GM18499 (cell line): Measurements from ENCODE around the gene CEP57L1.
"Not testable (repeated sequence)": the region's sequence is repeated elsewhere in the genome, so short reads cannot be mapped to it uniquely, and the experiment has no call there.

Experiments used
- ATAC-seq: cut with Tn5 transposase; IDR thresholded peaks from one replicate; pipeline ENCODE4 v1.9.1; 2021; ENCODE audit warnings: moderate number of reproducible peaks; ENCODE audit not compliant: insufficient read depth, unreplicated experiment

The CEP57L1 gene

GRCh38 chr6:109073344-109074132 is 21.8 kb upstream of the CEP57L1 start:
- no peak for ATAC-seq

DNA sequence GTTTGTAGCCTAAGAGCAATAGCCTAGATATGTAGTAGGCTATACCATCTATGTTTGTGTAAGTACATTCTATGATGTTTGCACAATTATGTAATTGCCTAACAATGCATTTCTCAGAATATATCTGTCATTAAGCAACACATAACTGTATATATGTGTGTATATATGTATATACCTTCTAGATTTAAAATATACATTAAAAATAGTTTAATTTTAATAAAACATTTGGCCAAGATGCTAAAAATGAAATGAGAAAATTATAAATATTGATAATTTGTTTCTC is 21.2 kb upstream of the CEP57L1 start:
- ATAC-seq, result no peak

DNA sequence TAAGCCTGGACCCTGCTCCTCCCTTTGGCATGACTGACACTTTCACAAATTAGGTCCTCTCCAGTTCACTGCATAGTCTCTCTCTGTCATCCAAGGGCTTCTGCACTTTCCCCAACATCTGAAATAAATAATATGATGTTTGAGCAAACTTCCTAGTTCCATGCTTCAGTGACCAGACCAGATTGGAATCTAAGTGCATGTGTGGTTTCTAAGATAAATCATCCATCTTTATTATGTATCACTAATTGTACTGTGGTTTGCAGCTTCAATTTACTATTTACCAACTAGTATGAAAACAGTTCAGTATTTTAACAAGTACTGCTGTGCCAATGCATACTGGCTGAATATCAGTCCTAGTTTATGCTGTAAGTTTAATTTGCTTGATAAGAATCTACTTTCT is 19.4 kb upstream of the CEP57L1 start:
- ATAC-seq, result no peak

DNA sequence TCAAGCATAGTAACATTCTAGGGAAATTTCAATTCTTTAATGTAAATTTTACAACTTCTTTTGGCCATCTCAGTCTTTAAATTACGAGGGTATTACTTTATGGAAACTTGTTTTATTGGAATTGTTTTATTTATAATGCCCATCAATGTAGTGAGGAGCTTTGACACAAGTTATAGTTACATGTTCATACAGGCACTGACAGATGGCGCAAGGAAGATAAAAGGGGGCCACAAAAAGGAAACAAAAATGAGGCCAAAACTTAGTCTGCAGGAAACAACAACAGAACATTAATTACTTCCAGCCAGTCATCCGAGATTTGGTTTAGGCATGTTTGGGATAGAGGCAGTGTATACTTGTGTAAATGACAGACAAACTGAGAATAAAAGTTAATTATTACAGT is 18.9 kb upstream of the CEP57L1 start:
- ATAC-seq, result no peak

GRCh38 chr6:109079981-109080380 is 15.3 kb upstream of the CEP57L1 start:
- ATAC-seq, result no peak

- no peak for ATAC-seq
These were observed 14.3 kb upstream of the CEP57L1 start for GRCh38 chr6:109081026-109081425.

- ATAC-seq, result no peak
These were observed 13.7 kb upstream of the CEP57L1 start for GRCh38 chr6:109081516-109082187.

DNA sequence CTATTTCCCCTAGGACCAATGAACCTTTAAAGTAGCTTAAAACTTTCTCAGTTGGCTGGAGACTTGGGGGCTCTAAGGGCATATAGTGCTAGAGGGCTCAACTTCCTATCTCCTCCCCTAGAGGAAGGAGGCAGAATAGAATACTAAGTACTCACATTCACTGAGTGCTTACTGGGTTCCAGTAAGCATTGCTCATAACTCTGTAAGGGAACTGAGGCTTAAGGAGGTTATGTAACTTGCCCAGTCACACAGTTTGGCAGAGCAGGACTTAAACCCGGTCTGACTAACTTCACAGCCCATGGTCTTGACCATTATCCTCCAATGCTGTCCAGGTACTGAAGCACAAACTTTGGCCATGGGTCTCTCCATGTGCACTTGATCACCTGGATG is 13.1 kb upstream of the CEP57L1 start:
- ATAC-seq, result no peak

DNA sequence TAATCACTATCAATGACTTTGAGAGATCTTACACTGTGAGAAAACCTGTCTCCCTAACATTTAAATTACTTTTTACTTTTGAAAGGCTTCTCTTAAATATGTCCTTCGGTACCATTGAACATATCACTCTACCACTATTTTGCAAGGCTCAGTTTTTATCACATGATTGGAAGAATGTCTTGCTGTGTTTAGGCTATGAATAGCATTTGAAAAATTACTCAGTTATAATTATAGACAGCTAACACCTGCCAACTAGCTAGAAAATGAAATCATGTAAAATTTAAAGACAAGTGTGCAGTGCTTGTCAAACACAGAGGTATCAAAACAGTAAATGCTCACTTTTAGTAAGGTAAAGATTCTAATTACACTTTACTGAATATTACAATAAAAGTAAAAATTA is 11.7 kb upstream of the CEP57L1 start:
- no peak for ATAC-seq

DNA sequence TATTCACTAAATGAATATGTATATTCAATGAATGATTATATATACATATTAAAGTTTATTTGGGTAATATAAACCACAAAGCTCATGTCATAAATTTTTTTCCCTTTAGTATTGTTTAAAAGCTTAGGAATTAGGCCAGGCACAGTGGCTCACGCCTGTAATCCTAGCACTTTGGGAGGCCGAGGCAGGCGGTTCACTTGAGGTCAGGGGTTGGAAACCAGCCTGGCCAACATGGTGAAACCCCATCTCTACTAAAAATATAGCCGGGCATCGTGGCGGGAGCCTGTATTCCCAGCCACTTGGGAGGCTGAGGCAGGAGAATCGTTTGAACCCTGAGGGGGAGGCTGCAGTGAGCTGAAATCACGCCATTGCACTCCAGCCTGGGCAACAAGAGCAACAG is 11.2 kb upstream of the CEP57L1 start:
- not testable (repeated sequence) for ATAC-seq

- no peak for ATAC-seq
These were observed 7.5 kb upstream of the CEP57L1 start for GRCh38 chr6:109087661-109088264.

- no peak for ATAC-seq
These were observed 6.3 kb upstream of the CEP57L1 start for GRCh38 chr6:109088995-109089394.

DNA sequence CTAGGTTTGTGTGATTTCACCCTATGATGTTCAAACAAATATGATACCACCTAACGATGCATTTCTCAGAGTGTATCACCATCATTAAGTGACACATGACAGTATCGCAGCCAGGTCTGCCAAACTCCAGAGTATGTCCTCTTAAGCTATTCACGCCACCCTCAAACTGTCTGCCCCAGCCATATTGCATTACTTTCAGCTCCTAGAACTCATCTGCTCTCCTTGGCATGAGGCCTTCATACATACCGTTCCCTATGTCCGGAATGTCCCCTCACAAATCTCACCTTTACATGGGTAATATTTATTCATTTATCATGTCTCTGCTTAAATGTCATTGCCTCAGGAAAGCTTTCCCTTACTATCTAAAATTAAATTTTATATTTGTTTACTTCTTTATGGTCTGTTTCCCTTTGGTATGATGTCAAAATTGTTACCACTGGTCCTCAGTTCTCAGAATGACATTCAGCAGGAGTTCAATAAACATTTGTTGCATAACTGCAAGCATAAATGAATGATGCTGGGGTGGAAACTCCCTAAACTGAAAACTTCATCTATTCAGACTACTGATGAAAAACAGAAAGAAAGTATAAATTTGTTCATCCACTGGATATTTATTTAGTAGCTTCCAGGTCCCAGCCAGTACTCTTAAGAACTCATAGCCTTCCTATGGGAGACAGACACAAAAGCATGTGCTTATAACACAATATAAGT is 3.8 kb upstream of the CEP57L1 start:
- ATAC-seq, result no peak

DNA sequence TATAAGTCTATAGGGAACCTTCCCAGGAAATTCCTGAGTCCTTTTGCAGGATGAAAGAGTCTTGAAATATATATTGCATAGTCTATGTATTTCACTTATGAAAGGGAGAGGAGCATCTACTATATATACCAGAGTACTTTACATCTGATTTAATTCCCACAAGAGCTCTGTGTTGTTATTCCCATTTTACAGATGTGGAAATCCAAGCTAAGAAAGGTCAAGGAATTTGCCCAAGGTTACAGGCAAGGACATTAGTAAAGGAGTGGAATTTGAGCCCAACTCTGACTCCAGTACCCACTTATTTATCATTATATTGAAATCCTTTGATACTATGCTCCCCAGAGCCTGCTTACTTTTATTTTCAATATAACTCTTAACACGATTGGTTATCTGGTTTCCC is 3.2 kb upstream of the CEP57L1 start:
- no peak for ATAC-seq

DNA sequence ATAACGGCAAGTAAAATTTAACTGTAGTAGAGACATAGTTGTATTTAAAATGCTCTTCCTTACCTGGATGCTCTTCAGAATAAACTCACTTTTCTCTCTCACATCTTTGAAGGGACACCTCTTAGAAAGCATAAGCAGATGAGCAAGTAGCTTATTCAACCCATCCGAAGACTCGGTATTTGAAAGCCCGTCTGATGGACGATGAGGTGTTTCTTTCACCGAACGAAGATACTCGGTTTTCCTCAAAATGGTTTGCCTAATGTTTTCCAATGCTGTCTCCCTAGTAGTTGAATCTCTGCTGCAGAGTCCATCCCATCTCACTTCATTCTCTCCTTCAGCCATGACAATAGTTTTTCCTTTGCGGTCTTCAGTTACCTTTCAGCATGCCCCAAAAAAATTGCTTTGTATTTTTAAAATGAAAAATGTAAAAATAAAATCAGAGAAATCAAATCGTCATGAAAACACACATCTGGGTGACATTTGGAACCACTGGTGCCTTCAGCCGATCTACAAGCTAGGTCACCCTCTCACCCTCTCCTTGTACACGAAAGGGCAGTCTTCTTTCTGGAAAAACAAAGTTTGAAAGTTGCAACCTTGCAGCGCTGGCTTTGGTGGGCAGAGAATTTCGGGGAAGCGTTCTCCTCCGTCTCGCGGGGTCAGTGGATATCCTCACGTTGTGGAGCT is 1.4 kb upstream of the CEP57L1 start:
- no peak for ATAC-seq

DNA sequence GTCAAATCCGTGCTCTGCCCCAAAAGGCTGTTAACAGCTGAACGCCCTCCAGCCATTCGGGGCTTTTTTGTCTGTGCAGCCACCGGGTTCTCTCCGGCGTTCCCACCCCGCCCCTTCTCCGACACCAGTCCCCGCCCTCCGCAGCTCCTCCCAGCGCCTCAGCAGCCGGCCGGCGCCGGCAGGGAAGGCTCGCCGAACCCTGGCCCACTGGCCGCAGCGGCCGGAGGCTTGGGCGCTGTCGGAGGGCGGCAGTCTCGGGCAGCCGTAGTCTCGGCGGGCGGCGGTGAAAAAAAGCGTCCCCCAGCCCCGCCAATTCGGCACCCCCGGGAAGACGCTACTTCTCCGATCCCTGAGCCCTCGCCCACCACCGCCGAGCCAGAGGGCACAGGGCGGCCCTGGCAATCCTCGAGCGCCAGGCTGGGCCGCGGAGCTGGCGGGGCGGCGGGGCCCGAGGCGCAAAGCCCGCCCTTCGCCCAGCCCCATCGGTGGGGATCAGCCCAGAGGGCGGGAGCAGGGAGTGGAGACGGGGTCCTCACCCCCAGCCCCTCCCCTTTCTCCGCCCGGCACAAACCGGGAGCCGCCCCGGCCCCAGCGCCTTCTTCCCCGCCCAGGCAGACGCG is 781 bp upstream of the CEP57L1 start, which contains the start of gene SESN1:
TSS of gene SESN1 (minus strand) at position 431 of the 620 bp plus-strand sequence. CDS start 773 bp downstream, outside the sequence.
- ATAC-seq, result peak; percentile 30

DNA sequence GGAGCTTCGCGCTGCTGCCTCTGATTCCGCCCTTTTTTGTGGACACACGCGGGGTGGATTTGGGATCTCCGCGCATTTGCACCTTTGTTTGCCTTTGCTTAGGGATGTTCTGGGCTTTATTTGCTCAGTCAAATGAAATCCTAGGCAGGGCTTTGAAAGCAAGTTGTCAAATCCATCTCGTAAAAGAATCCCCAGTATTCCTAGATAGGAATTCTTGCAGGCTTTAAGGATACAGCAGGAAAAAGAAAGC is 453 bp downstream of the CEP57L1 start:
- ATAC-seq, result no peak

GRCh38 chr6:109096208-109096607 is 901 bp downstream of the CEP57L1 start:
- no peak for ATAC-seq

GRCh38 chr6:109097661-109098060 is 2.4 kb downstream of the CEP57L1 start:
- ATAC-seq, result no peak

DNA sequence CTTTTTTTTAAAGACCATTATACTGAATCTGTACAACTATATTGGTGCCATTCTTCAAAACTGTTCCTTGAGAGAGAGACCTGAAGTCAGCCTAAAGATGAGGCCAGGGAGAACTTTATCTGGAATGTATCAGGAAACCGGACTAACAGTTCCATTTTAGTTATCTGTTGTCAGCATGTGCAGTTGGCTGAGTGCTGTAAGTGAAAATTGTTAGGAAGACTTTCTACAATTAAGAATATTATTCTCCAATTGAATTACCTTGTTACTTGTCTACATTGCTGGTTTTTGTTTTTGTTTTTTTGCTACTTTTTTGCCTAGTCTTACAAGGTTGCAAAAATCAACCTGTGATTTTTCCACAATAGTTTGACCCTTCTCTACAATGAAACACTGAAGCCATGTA is 7.5 kb downstream of the CEP57L1 start:
- ATAC-seq, result no peak
